ENCODE measurements around the gene PUS3.
"Not testable (repeated sequence)": the region's sequence is repeated elsewhere in the genome, so short reads cannot be mapped to it uniquely, and the experiment has no call there.

Gene PUS3

GRCh38 chr11:125881291-125881690, 21.7 kb downstream of the PUS3 start:
- TF ChIP-seq CTCF (conservative IDR thresholded peaks at IDR 0.05; ENCODE audit: low read depth, low read length), result no peak
- no peak for DNase-seq (ENCODE audit: low read depth)
- H3K4me3 ChIP-seq (ENCODE audit: low read length), result no peak overlapping the region

GRCh38 chr11:125874556-125875124, 28.4 kb downstream of the PUS3 start:
- DNase-seq (ENCODE audit: low read depth), result peak; percentile 25
- no peak overlapping the region for H3K4me3 ChIP-seq (ENCODE audit: low read length)
- peak; percentile 86 for TF ChIP-seq CTCF (conservative IDR thresholded peaks at IDR 0.05; ENCODE audit: low read depth, low read length)

- TF ChIP-seq CTCF (conservative IDR thresholded peaks at IDR 0.05; ENCODE audit: low read depth, low read length), result no peak
- no peak for DNase-seq (ENCODE audit: low read depth)
- H3K4me3 ChIP-seq (ENCODE audit: low read length), result no peak overlapping the region
Observed at GRCh38 chr11:125873881-125874555, 29.0 kb downstream of the PUS3 start.

GRCh38 chr11:125872138-125872491, 30.9 kb downstream of the PUS3 start:
- H3K4me3 ChIP-seq (ENCODE audit: low read length), result no peak overlapping the region
- DNase-seq (ENCODE audit: low read depth), result no peak
- no peak for TF ChIP-seq CTCF (conservative IDR thresholded peaks at IDR 0.05; ENCODE audit: low read depth, low read length)

GRCh38 chr11:125871391-125872137, 31.4 kb downstream of the PUS3 start:
- no peak overlapping the region for H3K4me3 ChIP-seq (ENCODE audit: low read length)
- peak; percentile 76 for TF ChIP-seq CTCF (conservative IDR thresholded peaks at IDR 0.05; ENCODE audit: low read depth, low read length)
- DNase-seq (ENCODE audit: low read depth), result peak; percentile 2

GRCh38 chr11:125869521-125869920, 33.5 kb downstream of the PUS3 start:
- no peak for TF ChIP-seq CTCF (conservative IDR thresholded peaks at IDR 0.05; ENCODE audit: low read depth, low read length)
- no peak overlapping the region for H3K4me3 ChIP-seq (ENCODE audit: low read length)
- DNase-seq (ENCODE audit: low read depth), result no peak

- H3K4me3 ChIP-seq (ENCODE audit: low read length); DNase-seq (ENCODE audit: low read depth): not testable (repeated sequence)
Observed at GRCh38 chr11:125865354-125865753, 37.7 kb downstream of the PUS3 start.

GRCh38 chr11:125862786-125863185, 40.2 kb downstream of the PUS3 start:
- not testable (repeated sequence) for DNase-seq (ENCODE audit: low read depth); H3K4me3 ChIP-seq (ENCODE audit: low read length)

GRCh38 chr11:125857670-125858069, 45.3 kb downstream of the PUS3 start:
- H3K4me3 ChIP-seq (ENCODE audit: low read length); DNase-seq (ENCODE audit: low read depth): not testable (repeated sequence)
